ENCODE measurements around the gene IL1R2. TPM values are rescaled to one million over a fixed set of nuclear protein-coding genes. Genes with fewer than 3 reads are reported as not detected.

The IL1R2 gene
- total and polyA plus RNA-seq, 9 of the 15 experiments (the other 6 are each of a cell fraction or from before 2014, with no cell fraction given) = 0.13 TPM; not detected in 8

- TF ChIP-seq SMARCC2 (IDR thresholded peaks at IDR 0.05; ENCODE audit: low read depth) = no peak
These were observed 58.1 kb downstream of the IL1R2 start (continued) for GRCh38 chr2:102049756-102050443.

- Histone ChIP-seq H3K9ac (ENCODE audit: insufficient read depth in 1 of 2, low read depth in 2 of 2, low read length in 2 of 2) (no peak overlapping the region), H3K27me3 (ENCODE audit: control insufficient read depth in 2 of 2, insufficient read depth in 2 of 2, low read length in 2 of 2) (no peaks in the 10 kb centered on the region), H3K36me3 (ENCODE audit: control insufficient read depth, insufficient read depth, low read length) (no peaks in the 10 kb centered on the region), H3K9me3 (replicated peaks; ENCODE audit: control insufficient read depth, insufficient read depth, low read depth, low read length) (no peaks in the 10 kb centered on the region), H3K4me3 (no peak overlapping the region), H3K4me2 (ENCODE audit: insufficient read depth, low read length) (peak overlapping the region; percentile 50), H4K20me1 (replicated peaks; ENCODE audit: control insufficient read depth, insufficient read depth, low read length) (no peaks in the 10 kb centered on the region), H3K9me1 (ENCODE audit: control insufficient read depth, insufficient read depth, low read length) (no peaks in the 10 kb centered on the region), H2AFZ (ENCODE audit: low read depth, low read length) (peak overlapping the region; percentile 81), H3K4me1 (replicated peaks in 1 of 2; ENCODE audit: control insufficient read depth in 2 of 2, insufficient read depth in 2 of 2, low read length in 2 of 2) (peaks cover 5 to 45% of the 10 kb centered on the region in 2 experiments), H3K27ac (ENCODE audit: extremely low read depth, low read depth, low read length) (peak overlapping the region; percentile 54), H3K79me2 (ENCODE audit: control insufficient read depth, insufficient read depth, low read length) (no peaks in the 10 kb centered on the region)
- CTCF ChIA-PET (ENCODE audit: low intra/inter-chr PET ratio) = no interaction called here
- FAIRE-seq = peak; percentile 98
- intact Hi-C loops (cut with micrococcal nuclease) = no loop called here
- DNase-seq (ENCODE audit: extremely low read depth in 1 of 4, low spot score in 3 of 4) = peak; percentile 50 to 89 (median 71)
- no TSS peak for BruUV-seq (replicated peaks)
- ATAC-seq = peak; percentile 83
- in situ Hi-C loops (cut with MboI) = no loop called here
- 38% methylated on average over 7 of the region's 7 CpGs for WGBS (ENCODE audit: insufficient coverage, low coverage, missing lambda C conversion rate)
- POLR2A ChIA-PET = interaction anchor here (0.6 to 2.3 kb wide), 6 partner anchors 9 to 75 kb away, joined by 3 to 18 read pairs (median 3); no protein-coding TSS in a partner anchor
- peak in 1 of 2 experiments; percentile 53; a peak in 2 of 4 replicates for TF ChIP-seq HDAC1 (IDR thresholded peaks at IDR 0.05)
- peak; percentile 85 for TF ChIP-seq MEIS2 (IDR thresholded peaks at IDR 0.05; ENCODE audit: partially characterized antibody)
- no peak for TF ChIP-seq ZBTB49 (CRISPR knock-in tag; IDR thresholded peaks at IDR 0.05; ENCODE audit: borderline replicate concordance)
- TF ChIP-seq NR2C1 (IDR thresholded peaks at IDR 0.05) = peak; percentile 92
- peak; percentile 95 for TF ChIP-seq NR2C1 (tag; IDR thresholded peaks at IDR 0.05)
- TF ChIP-seq ATF7 (IDR thresholded peaks at IDR 0.05) = 0 out of 2 replicates have a peak, but pooled peaks have one; percentile 17
- peak; percentile 55; the same call in 1 of the 2 replicates for TF ChIP-seq TAL1 (IDR thresholded peaks at IDR 0.05)
- peak; percentile 27; the same call in 1 of the 2 replicates for TF ChIP-seq EP300 (IDR thresholded peaks at IDR 0.05; ENCODE audit: low read length)
- TF ChIP-seq NCOA4 (IDR thresholded peaks at IDR 0.05; ENCODE audit: partially characterized antibody) = no peak
- no peak for TF ChIP-seq MYBL2 (IDR thresholded peaks at IDR 0.05; ENCODE audit: low read depth)
- no peak for TF ChIP-seq MYBL2 (CRISPR knock-in tag; IDR thresholded peaks at IDR 0.05; ENCODE audit: borderline replicate concordance)
- peak; percentile 85 for TF ChIP-seq NFIC (IDR thresholded peaks at IDR 0.05)
- TF ChIP-seq TOE1 (IDR thresholded peaks at IDR 0.05; ENCODE audit: borderline replicate concordance) = no peak
- TF ChIP-seq TOE1 (CRISPR knock-in tag; IDR thresholded peaks at IDR 0.05; ENCODE audit: borderline replicate concordance, low read depth) = no peak
- no peak for TF ChIP-seq CREB3 (tag; conservative IDR thresholded peaks at IDR 0.05; ENCODE audit: low read depth)
- peak; percentile 37; the same call in 1 of the 2 replicates for TF ChIP-seq GATAD2B (IDR thresholded peaks at IDR 0.05; ENCODE audit: borderline replicate concordance)
These were observed 59.2 kb downstream of the IL1R2 start for GRCh38 chr2:102050854-102051391.

Data from K562 (cell line).